Stimulated activated CD4-positive, alpha-beta T cell treated with anti-CD3 and anti-CD28 coated beads, Interleukin-4, amount 100 ng/mL, for 4 hours (primary cell): ENCODE results near the gene ENTPD2.

Source experiments
- DNase-seq, 2 experiments: peaks; one replicate each; pipeline ENCODE4 v3.0.0-alpha.2; 2020

The ENTPD2 gene

GRCh38 chr9:137053944-137054931 lies at the start of gene ENTPD2:
Gene ENTPD2, minus strand, starts transcription at chr9:137054061. Its CDS starts 64 bp downstream, at chr9:137053997.
- DNase-seq = peak; percentile 47 to 59

GRCh38 chr9:137103206-137103999 lies 49.5 kb upstream of the ENTPD2 start:
- DNase-seq = no peak

GRCh38 chr9:137099231-137099630 lies 45.4 kb upstream of the ENTPD2 start:
- no peak for DNase-seq

- no peak for DNase-seq
Measured at GRCh38 chr9:137097761-137098462, 44.1 kb upstream of the ENTPD2 start.

- no peak for DNase-seq
Measured at GRCh38 chr9:137096785-137097546, 43.1 kb upstream of the ENTPD2 start.

- DNase-seq = peak; percentile 78 to 84
Measured at GRCh38 chr9:137095664-137096517, 42.0 kb upstream of the ENTPD2 start.

- DNase-seq = no peak
Measured at GRCh38 chr9:137089232-137089947, 35.5 kb upstream of the ENTPD2 start.

GRCh38 chr9:137088121-137088520 lies 34.3 kb upstream of the ENTPD2 start:
- DNase-seq = no peak

- no peak for DNase-seq
Measured at GRCh38 chr9:137087409-137087925, 33.6 kb upstream of the ENTPD2 start.

GRCh38 chr9:137086531-137087408 lies 32.9 kb upstream of the ENTPD2 start, which contains the start of gene MAN1B1:
Gene MAN1B1, plus strand, starts transcription at chr9:137086985. Its CDS starts 15 bp downstream, at chr9:137087000.
- DNase-seq = peak; percentile 99 to 100

- DNase-seq = peak; percentile 12 to 37
Measured at GRCh38 chr9:137085920-137086530, 32.2 kb upstream of the ENTPD2 start.

- no peak for DNase-seq
Measured at GRCh38 chr9:137084526-137084925, 30.7 kb upstream of the ENTPD2 start.

- DNase-seq = no peak
Measured at GRCh38 chr9:137083394-137084004, 29.6 kb upstream of the ENTPD2 start.

- DNase-seq = no peak
Measured at GRCh38 chr9:137082925-137083290, 29.0 kb upstream of the ENTPD2 start.

- DNase-seq = no peak
Measured at GRCh38 chr9:137082222-137082924, 28.5 kb upstream of the ENTPD2 start.

GRCh38 chr9:137080260-137081122 lies 26.6 kb upstream of the ENTPD2 start:
- no peak for DNase-seq

GRCh38 chr9:137079401-137079787 lies 25.5 kb upstream of the ENTPD2 start:
- DNase-seq = no peak
